ENCODE measurements around the gene PTGER3.

PTGER3 gene

DNA sequence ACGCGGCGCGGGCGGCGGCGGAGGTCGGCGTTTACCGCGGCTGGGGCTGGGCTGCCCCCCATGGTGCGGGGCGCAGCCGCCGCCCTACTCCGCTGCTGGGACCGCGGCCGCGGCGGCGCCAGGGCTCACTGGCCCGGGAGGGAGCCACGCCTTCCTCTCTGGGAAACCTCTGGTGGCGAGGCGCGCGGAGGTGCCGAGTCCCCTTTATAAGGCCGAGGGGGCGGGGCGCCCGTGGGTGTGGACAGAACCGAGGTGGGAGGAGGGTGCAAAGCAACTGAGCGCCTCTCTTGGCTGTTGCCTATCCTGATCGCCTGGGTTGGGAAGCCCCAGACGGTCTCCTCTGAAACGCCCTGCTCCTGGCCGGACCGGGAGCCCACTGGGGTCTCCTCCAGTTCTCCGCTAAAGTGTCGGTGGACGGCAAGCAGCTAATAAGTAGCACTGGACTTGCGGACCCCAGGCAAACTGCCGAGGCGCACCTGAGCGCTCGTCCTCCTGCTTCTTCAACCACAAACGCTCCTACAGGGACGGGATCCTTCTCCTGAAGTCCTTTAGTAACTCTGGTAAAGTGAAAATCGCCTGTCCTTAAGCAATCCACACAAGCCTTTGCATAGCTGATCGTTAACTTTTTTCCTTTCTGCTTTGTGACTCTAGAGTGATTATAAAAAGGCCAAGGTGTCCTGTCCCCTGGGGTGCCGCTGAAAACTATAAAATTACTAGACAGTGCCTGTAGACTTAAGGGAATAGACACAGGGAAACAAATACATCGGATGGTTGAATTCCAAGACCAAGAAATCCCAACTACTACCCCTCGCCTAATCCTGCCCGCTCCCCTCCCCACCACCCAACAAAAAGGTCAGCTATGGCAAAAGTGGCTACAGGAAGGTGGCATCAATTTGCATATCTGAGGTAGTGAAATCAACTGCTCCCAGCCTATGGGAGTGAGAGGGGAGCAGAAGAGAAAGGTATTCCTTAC is at the start of gene PTGER3:
Gene PTGER3 (minus strand): TSS at position 182 of the 973 bp plus-strand sequence. CDS start 239 bp downstream, outside the sequence.
- DNase-seq = peak; percentile 29

DNA sequence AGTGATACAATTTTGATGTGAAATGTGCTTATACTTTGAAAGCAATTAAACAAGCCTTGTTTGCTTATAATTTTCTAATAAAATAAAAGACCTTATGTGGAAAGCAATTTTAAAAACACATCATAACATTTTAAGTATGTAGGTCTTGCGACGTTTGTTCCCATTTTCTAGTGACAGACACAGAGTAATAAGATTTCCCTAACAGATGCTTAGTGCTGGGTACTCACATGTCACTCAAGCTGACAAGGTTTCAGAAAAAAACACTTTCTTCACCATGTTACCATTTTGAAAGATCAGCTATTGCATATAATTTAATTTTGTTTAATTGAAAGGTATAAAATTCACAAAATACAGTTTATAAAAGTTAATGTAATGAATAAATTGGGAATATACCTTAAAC is 47.3 kb upstream of the PTGER3 start:
- DNase-seq = no peak

- no peak for DNase-seq
These were observed 46.3 kb upstream of the PTGER3 start for GRCh38 chr1:71093938-71094337.

- DNase-seq = no peak
These were observed 42.1 kb upstream of the PTGER3 start for GRCh38 chr1:71089536-71090270.

DNA sequence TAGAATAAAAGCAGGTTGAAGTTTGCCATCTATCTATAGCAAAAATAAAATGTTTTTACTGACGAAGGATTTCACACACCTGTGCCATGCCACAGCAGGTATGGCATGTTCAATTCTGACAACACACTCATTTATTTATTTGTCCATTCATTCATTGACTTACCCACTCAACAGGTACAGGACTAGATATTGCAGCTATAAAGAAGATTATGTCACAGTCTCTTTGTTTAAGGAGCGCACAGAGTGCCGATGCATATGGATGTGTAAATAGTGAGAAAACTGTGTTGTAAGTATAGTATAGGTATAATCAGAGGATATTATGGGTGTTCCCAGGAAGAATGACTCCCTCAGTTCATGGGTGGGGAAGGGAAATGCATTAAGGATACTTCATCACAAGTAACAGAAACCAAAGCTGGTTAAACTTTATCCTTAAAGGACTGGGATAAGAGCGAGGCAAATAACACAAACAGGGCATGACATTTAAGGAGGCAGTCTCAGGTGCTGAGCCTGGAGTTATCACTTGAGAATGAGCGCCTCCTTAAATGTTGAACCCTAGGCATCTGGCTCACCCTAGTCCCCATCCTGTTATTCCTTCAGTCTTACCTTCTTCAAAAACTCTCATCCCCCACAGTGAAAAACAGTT is 41.1 kb upstream of the PTGER3 start:
- DNase-seq = no peak

- no peak for DNase-seq
These were observed 40.1 kb upstream of the PTGER3 start for GRCh38 chr1:71087713-71088112.

GRCh38 chr1:71087060-71087459 is 39.4 kb upstream of the PTGER3 start:
- no peak for DNase-seq

GRCh38 chr1:71086331-71086730 is 38.7 kb upstream of the PTGER3 start:
- no peak for DNase-seq

GRCh38 chr1:71083271-71083670 is 35.7 kb upstream of the PTGER3 start:
- DNase-seq = no peak

DNA sequence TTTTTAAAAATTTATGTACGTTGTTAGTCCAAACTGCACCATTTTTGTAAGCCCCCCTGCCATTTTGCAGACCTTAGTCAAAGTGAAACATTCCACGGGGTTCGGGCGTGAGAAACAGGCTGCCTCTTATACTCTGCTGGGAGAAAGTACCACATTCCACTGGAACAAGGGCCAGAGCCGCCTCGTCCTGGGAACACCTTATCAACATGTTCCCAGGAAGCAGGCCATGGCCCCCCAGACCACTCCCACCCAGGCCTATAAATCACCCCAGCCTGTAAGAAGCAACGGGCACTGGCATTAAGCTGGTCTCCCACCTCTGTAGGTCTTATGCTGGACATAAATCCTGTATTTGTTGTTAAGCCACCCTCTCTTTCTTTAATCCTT is 34.1 kb upstream of the PTGER3 start:
- no peak for DNase-seq

DNA sequence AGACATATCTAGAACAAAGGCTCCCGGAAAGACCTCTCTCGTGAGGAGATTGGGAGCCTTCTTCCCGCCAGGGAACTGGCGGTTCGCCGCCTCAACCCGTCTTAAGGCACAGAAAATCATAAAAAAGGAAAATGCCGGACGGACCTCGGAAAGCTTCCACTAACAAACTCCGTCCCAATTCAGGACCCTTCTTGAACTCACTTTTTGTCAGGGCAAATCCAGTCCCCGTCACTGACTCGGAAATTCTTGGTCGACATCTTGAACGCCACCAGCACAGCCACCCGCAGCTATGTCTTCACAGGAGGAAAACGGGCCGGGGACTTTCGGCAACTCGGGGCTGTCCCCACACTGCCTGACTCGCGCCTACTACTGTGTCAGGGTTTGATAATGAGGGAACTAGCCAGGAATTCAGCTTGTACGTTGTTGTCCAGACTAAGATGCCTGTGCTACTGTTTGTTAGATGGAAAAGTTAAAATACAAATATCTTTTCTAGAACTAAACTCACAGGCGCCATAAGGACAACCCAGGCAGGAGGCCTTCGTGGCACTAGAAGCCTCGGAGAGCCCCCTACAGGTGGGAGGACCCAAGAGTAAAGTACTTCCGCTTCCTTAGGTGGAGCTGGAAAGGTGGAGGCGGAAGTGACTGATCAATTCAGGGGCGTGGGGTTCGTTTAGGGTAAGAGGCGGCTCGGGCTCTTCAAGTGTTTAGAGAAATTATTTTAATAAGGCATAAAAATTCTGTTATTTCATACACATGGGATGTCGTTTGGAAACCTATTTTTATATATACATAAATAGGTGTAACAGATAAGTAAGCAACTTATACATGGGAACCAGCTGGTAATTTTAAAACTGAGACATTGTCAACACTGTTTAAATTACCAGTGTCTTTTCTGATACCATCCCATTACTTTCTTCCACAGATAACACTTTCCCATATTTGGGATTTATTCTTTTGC is 33.4 kb upstream of the PTGER3 start, which contains the start of gene ZRANB2:
Gene ZRANB2 (minus strand): TSS at position 297 of the 958 bp plus-strand sequence. CDS start 40 bp downstream, at position 257.
- DNase-seq = peak; percentile 97

DNA sequence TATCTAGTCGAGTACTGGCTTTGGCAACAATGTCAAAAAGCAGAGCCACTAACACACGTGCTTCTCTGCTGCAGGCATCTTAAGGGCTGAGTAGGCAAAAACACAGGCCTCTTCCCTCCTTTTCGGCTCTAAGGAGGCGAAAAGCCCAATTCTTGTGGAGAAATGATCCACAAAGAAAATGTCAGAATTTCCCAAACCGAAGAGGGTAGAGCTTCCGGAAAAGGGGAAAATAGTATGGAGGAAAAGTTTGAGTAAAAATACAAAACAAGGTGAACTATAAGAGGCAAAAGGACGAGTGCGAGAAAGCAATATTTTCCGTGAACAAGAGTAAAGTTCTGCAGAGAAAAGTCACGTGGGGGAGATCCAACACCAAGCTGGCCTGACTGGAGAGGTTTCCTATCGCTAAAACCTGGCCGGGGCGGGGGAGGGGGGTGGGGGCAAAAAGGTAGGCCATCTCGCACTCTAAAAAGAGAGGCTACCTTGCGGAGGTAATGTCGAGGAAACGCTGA is 32.7 kb upstream of the PTGER3 start:
- DNase-seq = peak; percentile 5

- no peak for DNase-seq
These were observed 27.1 kb upstream of the PTGER3 start for GRCh38 chr1:71074681-71075080.

GRCh38 chr1:71072273-71072672 is 24.7 kb upstream of the PTGER3 start:
- DNase-seq = no peak

DNA sequence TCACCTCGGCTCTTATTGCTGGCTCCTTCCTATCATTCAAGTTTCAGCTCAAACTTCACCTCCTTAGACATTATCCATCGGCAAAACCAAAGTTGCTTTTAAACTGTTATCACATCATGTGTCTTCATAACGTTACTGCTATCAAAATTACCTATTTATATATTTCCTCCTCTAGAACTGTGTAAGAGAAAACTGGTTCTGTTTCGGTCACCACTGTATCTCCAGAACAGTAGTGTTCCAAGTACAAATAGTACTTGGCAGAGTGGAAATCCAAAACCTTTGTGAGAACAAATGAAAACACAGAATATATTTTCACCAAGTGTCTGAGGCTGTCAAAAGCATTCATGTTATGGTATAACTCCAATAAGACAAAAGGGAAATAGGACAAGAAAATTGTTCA is 24.1 kb upstream of the PTGER3 start:
- no peak for DNase-seq

DNA sequence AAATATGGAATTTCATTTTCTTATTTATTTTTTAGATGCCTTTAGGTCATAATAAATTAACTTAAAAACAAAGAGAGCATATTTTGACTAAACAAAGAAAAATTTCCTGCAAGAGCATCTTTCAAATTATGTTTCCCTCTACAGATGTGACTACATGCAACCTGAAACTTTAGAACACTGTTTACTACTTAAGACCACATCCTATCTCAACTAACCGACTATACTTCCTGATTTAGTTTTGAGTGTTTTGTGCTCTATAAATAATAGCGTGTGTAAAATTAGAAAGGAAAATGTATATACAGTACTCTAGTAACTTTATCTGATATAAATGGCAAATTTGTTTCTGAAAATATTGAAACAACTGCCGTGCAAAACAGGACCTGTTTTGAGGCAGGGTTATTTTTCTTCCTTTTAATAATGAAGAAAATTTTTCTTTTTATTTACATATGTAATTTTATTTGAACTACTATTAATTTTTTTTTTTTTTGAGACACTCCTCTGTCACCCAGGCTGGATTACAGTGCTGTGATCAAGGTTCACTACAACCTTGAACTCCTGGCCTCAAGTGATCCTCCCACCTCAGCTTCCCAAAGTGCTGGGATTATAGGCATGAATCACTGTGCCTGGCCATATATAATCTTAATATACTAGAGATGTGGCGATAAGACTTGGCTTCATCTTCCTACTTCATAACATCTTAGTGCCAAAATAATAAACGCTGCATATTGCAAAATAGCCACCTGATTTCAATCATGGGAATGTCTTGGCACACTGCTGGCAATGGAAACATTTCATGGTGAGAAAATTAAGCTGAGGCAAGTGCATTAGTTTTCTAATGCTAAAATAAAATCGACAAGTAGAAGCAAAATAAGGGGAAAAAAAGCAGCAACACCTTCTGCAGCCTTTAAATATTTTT is 21.0 kb upstream of the PTGER3 start:
- no peak for DNase-seq

DNA sequence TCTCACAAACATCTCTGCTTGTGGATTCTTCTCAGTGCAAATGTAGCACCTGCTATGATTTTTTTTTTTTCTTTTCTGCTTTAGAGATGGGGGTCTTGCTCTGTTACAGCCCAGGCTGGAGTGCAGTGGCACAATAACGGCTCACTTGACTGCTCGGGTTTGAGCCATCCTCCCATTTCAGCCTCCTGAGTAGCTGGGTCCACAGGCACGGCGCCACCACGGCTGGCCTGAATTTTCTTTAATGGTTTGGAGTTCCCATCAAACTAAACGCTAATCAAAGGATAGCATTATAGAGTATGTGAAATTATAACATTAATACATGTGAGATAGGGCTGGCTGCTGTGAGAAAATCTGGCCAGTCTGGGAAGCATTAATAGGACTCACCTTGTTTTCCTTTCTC is 7.2 kb upstream of the PTGER3 start:
- no peak for DNase-seq

DNA sequence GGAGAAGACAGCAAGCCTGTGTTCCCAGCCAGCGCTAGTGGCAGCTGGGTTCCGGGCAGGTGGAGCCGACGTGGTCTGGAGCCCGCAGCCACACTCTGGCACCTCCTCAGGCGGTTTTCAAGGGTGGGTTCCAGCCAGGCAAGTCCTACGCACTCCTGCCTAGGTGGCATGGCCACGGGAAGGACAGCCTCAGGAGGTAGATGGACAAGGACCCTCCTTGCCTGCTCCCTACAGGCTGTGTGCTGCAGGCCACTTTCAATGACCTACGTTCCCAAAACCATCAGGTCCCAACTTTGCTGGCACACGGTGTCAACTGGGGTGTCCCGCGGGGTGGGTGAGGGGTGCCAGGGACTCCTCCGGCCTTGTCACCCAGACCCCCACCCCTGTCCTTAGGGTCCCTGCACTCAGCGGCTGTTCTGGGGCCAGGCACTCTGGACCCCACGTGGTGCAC is 6.7 kb upstream of the PTGER3 start:
- no peak for DNase-seq

- no peak for DNase-seq
These were observed 6.1 kb upstream of the PTGER3 start for GRCh38 chr1:71053758-71054157.

DNA sequence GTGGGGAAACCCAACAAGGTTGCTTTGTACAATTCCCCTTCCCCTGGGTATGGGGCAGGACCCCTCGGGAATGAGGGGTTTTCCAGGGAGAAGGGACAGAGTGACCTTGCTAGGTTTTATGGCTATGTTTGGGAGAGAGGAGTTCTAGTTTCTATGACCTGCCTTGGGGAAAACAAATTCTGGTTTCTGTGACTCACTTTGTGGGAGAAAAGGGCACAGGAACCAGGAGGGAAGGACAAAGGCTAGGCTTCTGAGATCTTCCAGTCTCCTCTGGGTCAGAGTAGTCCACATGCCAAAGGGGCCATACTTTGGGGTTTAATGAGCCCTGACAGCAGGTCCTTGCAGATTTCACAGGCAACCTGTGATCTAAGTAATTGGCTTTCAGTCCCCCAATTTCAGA is 5.5 kb upstream of the PTGER3 start:
- no peak for DNase-seq

All from CD4-positive, alpha-beta T cell treated with Interleukin-4 for 4 hours (primary cell).